KOPT-K1 (cell line): ENCODE data around the gene THAP12.
"Not testable (repeated sequence)": the region's sequence is repeated elsewhere in the genome, so short reads cannot be mapped to it uniquely, and the experiment has no call there.

Experiments used
- H3K27ac ChIP-seq: fragments of 200-600 bp; sonication (generic); 2 replicates; pipeline ENCODE4 v1.5.1; 2016; ENCODE audit warnings: antibody characterized with exemption, mild to moderate bottlenecking, low read depth, low read length; ENCODE audit not compliant: poor library complexity, severe bottlenecking
- H3K36me3 ChIP-seq: fragments of 200-600 bp; sonication (generic); 2 replicates; pipeline ENCODE4 v1.5.1; 2017; ENCODE audit warnings: antibody characterized with exemption, mild to moderate bottlenecking, low read length, moderate library complexity; ENCODE audit not compliant: insufficient read depth
- H3K9me3 ChIP-seq: fragments of 200-600 bp; sonication (generic); 2 replicates; pipeline ENCODE4 v1.5.1; 2017; ENCODE audit warnings: antibody characterized with exemption, low read length, mild to moderate bottlenecking; ENCODE audit not compliant: insufficient read depth, poor library complexity, severe bottlenecking

Gene THAP12

GRCh38 chr11:76323804-76324203 is 57.1 kb downstream of the THAP12 start:
- no peak overlapping the region for H3K27ac ChIP-seq
- H3K36me3 ChIP-seq, result no peaks in the 10 kb centered on the region
- no peaks in the 10 kb centered on the region for H3K9me3 ChIP-seq

- H3K27ac ChIP-seq, H3K9me3 ChIP-seq, H3K36me3 ChIP-seq: not testable (repeated sequence)
Observed at GRCh38 chr11:76323375-76323774, 57.6 kb downstream of the THAP12 start.

- no peaks in the 10 kb centered on the region for H3K36me3 ChIP-seq
- no peak overlapping the region for H3K27ac ChIP-seq
Observed at GRCh38 chr11:76322942-76323341, 58.0 kb downstream of the THAP12 start.

GRCh38 chr11:76322540-76322939 is 58.4 kb downstream of the THAP12 start:
- Histone ChIP-seq H3K36me3 (no peaks in the 10 kb centered on the region), H3K9me3 (no peaks in the 10 kb centered on the region), H3K27ac (no peak overlapping the region)

More at GRCh38 chr11:76322942-76323341, 58.0 kb downstream of the THAP12 start:
- no peaks in the 10 kb centered on the region for H3K9me3 ChIP-seq

- H3K9me3 ChIP-seq, result no peaks in the 10 kb centered on the region
- no peaks in the 10 kb centered on the region for H3K36me3 ChIP-seq
- no peak overlapping the region for H3K27ac ChIP-seq
Observed at GRCh38 chr11:76321820-76322524, 59.0 kb downstream of the THAP12 start.

GRCh38 chr11:76321340-76321739 is 59.6 kb downstream of the THAP12 start:
- Histone ChIP-seq H3K9me3 (no peaks in the 10 kb centered on the region), H3K36me3 (no peaks in the 10 kb centered on the region), H3K27ac (no peak overlapping the region)

GRCh38 chr11:76320929-76321328 is 60.0 kb downstream of the THAP12 start:
- no peak overlapping the region for H3K27ac ChIP-seq
- no peaks in the 10 kb centered on the region for H3K36me3 ChIP-seq

GRCh38 chr11:76319798-76320197 is 61.1 kb downstream of the THAP12 start:
- H3K36me3 ChIP-seq, H3K9me3 ChIP-seq, H3K27ac ChIP-seq: not testable (repeated sequence)

More at GRCh38 chr11:76320929-76321328, 60.0 kb downstream of the THAP12 start:
- no peaks in the 10 kb centered on the region for H3K9me3 ChIP-seq

GRCh38 chr11:76318744-76319384 is 62.1 kb downstream of the THAP12 start:
- H3K27ac ChIP-seq, result no peak overlapping the region

GRCh38 chr11:76317296-76317695 is 63.6 kb downstream of the THAP12 start:
- Histone ChIP-seq H3K36me3 (no peaks in the 10 kb centered on the region), H3K27ac (no peak overlapping the region), H3K9me3 (no peaks in the 10 kb centered on the region)

More at GRCh38 chr11:76318744-76319384, 62.1 kb downstream of the THAP12 start:
- H3K36me3 ChIP-seq, result no peaks in the 10 kb centered on the region
- no peaks in the 10 kb centered on the region for H3K9me3 ChIP-seq

- no peak overlapping the region for H3K27ac ChIP-seq
- no peaks in the 10 kb centered on the region for H3K36me3 ChIP-seq
- no peaks in the 10 kb centered on the region for H3K9me3 ChIP-seq
Observed at GRCh38 chr11:76316726-76317125, 64.2 kb downstream of the THAP12 start.

- Histone ChIP-seq H3K27ac (no peak overlapping the region), H3K36me3 (no peaks in the 10 kb centered on the region), H3K9me3 (no peaks in the 10 kb centered on the region)
Observed at GRCh38 chr11:76315182-76315853, 65.6 kb downstream of the THAP12 start.

- H3K9me3 ChIP-seq, result no peaks in the 10 kb centered on the region
- H3K27ac ChIP-seq, result no peak overlapping the region
- no peaks in the 10 kb centered on the region for H3K36me3 ChIP-seq
Observed at GRCh38 chr11:76314741-76315090, 66.2 kb downstream of the THAP12 start.

GRCh38 chr11:76313913-76314740 is 66.8 kb downstream of the THAP12 start:
- Histone ChIP-seq H3K9me3 (no peaks in the 10 kb centered on the region), H3K27ac (no peak overlapping the region), H3K36me3 (no peaks in the 10 kb centered on the region)

- H3K36me3 ChIP-seq, result no peaks in the 10 kb centered on the region
- H3K9me3 ChIP-seq, result no peaks in the 10 kb centered on the region
- H3K27ac ChIP-seq, result no peak overlapping the region
Observed at GRCh38 chr11:76313271-76313670, 67.7 kb downstream of the THAP12 start.
